ENCODE results near the gene ARAP3.
"Not testable (repeated sequence)": the region's sequence is repeated elsewhere in the genome, so short reads cannot be mapped to it uniquely, and the experiment has no call there.

The ARAP3 gene

GRCh38 chr5:141613344-141613743 is 68.7 kb downstream of the ARAP3 start:
- no peak for DNase-seq

- no peak for DNase-seq
Observed at GRCh38 chr5:141611289-141611688, 70.7 kb downstream of the ARAP3 start.

- DNase-seq = not testable (repeated sequence)
Observed at GRCh38 chr5:141609921-141610320, 72.1 kb downstream of the ARAP3 start.

- DNase-seq = no peak
Observed at GRCh38 chr5:141609044-141609443, 73.0 kb downstream of the ARAP3 start.

GRCh38 chr5:141608557-141608956 is 73.5 kb downstream of the ARAP3 start:
- no peak for DNase-seq

- no peak for DNase-seq
Observed at GRCh38 chr5:141608046-141608445, 74.0 kb downstream of the ARAP3 start.

GRCh38 chr5:141605523-141606277 is 76.3 kb downstream of the ARAP3 start:
- DNase-seq = peak; percentile 70

- no peak for DNase-seq
Observed at GRCh38 chr5:141603923-141604717, 77.9 kb downstream of the ARAP3 start.

Measured in activated CD8-positive, alpha-beta memory T cell treated with anti-CD3 and anti-CD28 coated beads for 24 hours (primary cell).